ENCODE data around the gene LEPR.

The LEPR gene

GRCh38 chr1:65467536-65467935 is 47.1 kb downstream of the LEPR start:
- H3K4me3 ChIP-seq (ENCODE audit: low read length), result no peak overlapping the region
- no peak for DNase-seq (ENCODE audit: low read depth)
- TF ChIP-seq, protein P1, sequence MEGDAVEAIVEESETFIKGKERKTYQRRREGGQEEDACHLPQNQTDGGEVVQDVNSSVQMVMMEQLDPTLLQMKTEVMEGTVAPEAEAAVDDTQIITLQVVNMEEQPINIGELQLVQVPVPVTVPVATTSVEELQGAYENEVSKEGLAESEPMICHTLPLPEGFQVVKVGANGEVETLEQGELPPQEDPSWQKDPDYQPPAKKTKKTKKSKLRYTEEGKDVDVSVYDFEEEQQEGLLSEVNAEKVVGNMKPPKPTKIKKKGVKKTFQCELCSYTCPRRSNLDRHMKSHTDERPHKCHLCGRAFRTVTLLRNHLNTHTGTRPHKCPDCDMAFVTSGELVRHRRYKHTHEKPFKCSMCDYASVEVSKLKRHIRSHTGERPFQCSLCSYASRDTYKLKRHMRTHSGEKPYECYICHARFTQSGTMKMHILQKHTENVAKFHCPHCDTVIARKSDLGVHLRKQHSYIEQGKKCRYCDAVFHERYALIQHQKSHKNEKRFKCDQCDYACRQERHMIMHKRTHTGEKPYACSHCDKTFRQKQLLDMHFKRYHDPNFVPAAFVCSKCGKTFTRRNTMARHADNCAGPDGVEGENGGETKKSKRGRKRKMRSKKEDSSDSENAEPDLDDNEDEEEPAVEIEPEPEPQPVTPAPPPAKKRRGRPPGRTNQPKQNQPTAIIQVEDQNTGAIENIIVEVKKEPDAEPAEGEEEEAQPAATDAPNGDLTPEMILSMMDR (conservative IDR thresholded peaks at IDR 0.05; ENCODE audit: low read depth, low read length), result peak; percentile 6

- no peak overlapping the region for H3K4me3 ChIP-seq (ENCODE audit: low read length)
- TF ChIP-seq, protein P1 (conservative IDR thresholded peaks at IDR 0.05; ENCODE audit: low read depth, low read length), result no peak
- no peak for DNase-seq (ENCODE audit: low read depth)
Observed at GRCh38 chr1:65469126-65469888, 48.8 kb downstream of the LEPR start.

- no peak overlapping the region for H3K4me3 ChIP-seq (ENCODE audit: low read length)
- TF ChIP-seq, protein P1 (conservative IDR thresholded peaks at IDR 0.05; ENCODE audit: low read depth, low read length), result no peak
- DNase-seq (ENCODE audit: low read depth), result peak; percentile 58
Observed at GRCh38 chr1:65469889-65470340, 49.4 kb downstream of the LEPR start.
